Lower leg skin (tissue), 3 donors: ENCODE results near the gene SAMD9.

Source experiments
- CTCF ChIP-seq, 3 donors: fragments of 450-650 bp; IDR thresholded peaks; one replicate each; pipeline ENCODE4 v1.5.1; 2016; ENCODE audit warnings: antibody characterized with exemption in 3 of 3, mild to moderate bottlenecking in 3 of 3, moderate library complexity in 2 of 3
- POLR2A ChIP-seq, 2 donors: fragments of 450-650 bp; IDR thresholded peaks; one replicate each; pipeline ENCODE4 v1.6.1; 2016 to 2017; ENCODE audit warnings: antibody characterized with exemption in 2 of 2, mild to moderate bottlenecking in 1 of 2, moderate library complexity in 1 of 2

- TF ChIP-seq POLR2A (IDR thresholded peaks at IDR 0.05) (no peak), CTCF (IDR thresholded peaks at IDR 0.05) (no peak)
Observed at GRCh38 chr7:93156884-93157283, 39.1 kb upstream of the SAMD9 start.
